Lower lobe of right lung (tissue), 2 donors: ENCODE measurements around the gene FBXW4. TPM values are rescaled to one million over a fixed set of nuclear protein-coding genes. Genes with fewer than 3 reads are reported as not detected.

Source experiments
- ATAC-seq, 2 donors: fragments of 200-7000 bp; cut with Tn5 transposase; one replicate each; pipeline ENCODE4 v1.9.1; 2020 to 2022; ENCODE audit warnings: mild to moderate bottlenecking in 2 of 2, moderate library complexity in 2 of 2
- DNase-seq: peaks from one replicate; pipeline ENCODE4 v3.0.0-alpha.2; 2020
- H3K27ac ChIP-seq: fragments of 200-600 bp; one replicate; pipeline ENCODE4 v1.8.0; 2022
- H3K27me3 ChIP-seq: fragments of 200-600 bp; one replicate; pipeline ENCODE4 v1.8.0; 2022; ENCODE audit warnings: low read depth
- H3K36me3 ChIP-seq: fragments of 200-600 bp; one replicate; pipeline ENCODE4 v1.8.0; 2022; ENCODE audit warnings: mild to moderate bottlenecking
- H3K4me1 ChIP-seq: fragments of 200-600 bp; one replicate; pipeline ENCODE4 v1.8.0; 2022
- H3K4me3 ChIP-seq: fragments of 200-600 bp; one replicate; pipeline ENCODE4 v1.8.0; 2022; ENCODE audit warnings: mild to moderate bottlenecking
- H3K9me3 ChIP-seq: fragments of 200-600 bp; one replicate; pipeline ENCODE4 v1.8.0; 2022
- intact Hi-C: fragments of 100-400 bp; cut with DNase I; formaldehyde crosslinking; loops from one replicate; pipeline ENCODE4 v1.11.0; 2022
- total RNA-seq: library from RNA; stranded (reverse); fragmentation: NEBNext Ultra II Directional; extraction: Animal tissue kit (Norgen Biotek cat#: 25700); gene quantifications from one replicate; pipeline ENCODE4 v1.2.1, GENCODE V29; 2021
- TF ChIP-seq, protein P1 (sequence below): fragments of 200-600 bp; IDR thresholded peaks from one replicate; pipeline ENCODE4 v1.8.0; 2022; ENCODE audit warnings: antibody characterized with exemption, mild to moderate bottlenecking
- donor health status: DM: no; HTN: yes; CAD: no; lungs with severe emphysema.

Gene FBXW4
- total RNA-seq, 1 donor from 2014 or later, result 88.6 TPM

DNA sequence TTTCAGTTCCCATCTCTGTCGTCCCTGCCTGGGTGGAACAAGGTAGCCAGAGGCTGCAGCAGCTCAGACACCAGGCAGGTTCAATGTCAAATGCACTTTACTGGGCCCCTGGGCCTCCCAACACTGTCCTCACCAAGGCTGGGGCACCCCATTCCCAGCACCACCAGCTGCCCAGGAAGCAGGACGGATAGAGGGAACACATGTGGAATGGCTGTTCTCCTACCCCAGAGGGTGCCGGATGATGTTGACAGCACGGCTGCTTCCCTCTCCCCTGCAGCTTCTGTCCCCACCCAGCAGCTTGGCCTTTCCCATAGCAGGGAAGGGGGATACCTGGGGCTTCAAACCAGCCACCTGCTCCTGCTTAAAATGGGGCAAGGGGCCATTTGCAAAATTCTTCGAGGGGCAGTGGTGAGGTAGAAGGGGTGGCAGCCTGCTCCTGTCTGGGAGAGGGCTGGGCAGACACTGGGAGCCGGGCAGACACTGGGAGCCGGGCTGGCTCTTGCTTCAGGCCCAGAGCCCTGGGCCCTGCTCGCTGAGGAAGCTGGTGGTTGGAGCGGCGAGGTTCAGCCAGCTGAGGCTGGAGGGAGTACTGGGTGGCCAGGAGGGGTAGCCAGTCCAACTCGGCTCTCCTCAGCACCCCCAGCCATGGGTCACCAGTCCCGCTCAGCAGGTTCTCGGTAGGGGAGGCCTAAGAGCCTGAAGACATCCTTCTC is 116.0 kb downstream of the FBXW4 start:
- intact Hi-C loops, result no loop called here
- TF ChIP-seq, protein P1, sequence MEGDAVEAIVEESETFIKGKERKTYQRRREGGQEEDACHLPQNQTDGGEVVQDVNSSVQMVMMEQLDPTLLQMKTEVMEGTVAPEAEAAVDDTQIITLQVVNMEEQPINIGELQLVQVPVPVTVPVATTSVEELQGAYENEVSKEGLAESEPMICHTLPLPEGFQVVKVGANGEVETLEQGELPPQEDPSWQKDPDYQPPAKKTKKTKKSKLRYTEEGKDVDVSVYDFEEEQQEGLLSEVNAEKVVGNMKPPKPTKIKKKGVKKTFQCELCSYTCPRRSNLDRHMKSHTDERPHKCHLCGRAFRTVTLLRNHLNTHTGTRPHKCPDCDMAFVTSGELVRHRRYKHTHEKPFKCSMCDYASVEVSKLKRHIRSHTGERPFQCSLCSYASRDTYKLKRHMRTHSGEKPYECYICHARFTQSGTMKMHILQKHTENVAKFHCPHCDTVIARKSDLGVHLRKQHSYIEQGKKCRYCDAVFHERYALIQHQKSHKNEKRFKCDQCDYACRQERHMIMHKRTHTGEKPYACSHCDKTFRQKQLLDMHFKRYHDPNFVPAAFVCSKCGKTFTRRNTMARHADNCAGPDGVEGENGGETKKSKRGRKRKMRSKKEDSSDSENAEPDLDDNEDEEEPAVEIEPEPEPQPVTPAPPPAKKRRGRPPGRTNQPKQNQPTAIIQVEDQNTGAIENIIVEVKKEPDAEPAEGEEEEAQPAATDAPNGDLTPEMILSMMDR, result no peak

DNA sequence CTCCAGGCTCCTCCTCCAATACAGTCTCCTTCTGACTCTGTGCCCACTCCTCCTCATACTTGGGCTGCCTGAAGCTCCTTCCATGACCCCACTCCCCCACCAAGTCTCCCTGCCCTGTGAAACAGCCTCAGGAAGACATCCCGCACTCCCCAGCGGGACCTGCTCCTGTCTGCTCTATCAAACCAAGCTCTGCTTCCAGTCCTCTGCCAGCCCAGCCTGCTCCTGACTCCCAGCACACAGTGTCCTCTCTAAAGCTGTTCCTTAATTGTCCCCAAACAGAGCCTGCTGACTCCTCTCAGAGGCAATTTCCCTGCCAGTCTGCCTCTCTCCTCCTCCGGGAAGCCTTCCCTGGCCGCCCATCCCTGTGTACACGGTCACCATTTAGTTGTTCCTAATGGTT is 116.8 kb downstream of the FBXW4 start:
- intact Hi-C loops, result no loop called here
- Histone ChIP-seq H3K27me3 (no peaks in the 10 kb centered on the region), H3K9me3 (peaks cover under 1% of the 10 kb centered on the region), H3K4me1 (no peaks in the 10 kb centered on the region), H3K36me3 (peaks cover 51% of the 10 kb centered on the region), H3K27ac (no peak overlapping the region), H3K4me3 (no peak overlapping the region)
- TF ChIP-seq, protein P1, result no peak
- no peak for DNase-seq
- no peak for ATAC-seq

More for the DNA sequence above, 116.0 kb downstream of the FBXW4 start:
- Histone ChIP-seq H3K9me3 (no peaks in the 10 kb centered on the region), H3K27ac (no peak overlapping the region), H3K4me3 (no peak overlapping the region), H3K27me3 (no peaks in the 10 kb centered on the region), H3K4me1 (no peaks in the 10 kb centered on the region), H3K36me3 (peaks cover 57% of the 10 kb centered on the region)
- no peak for ATAC-seq
- DNase-seq, result no peak

DNA sequence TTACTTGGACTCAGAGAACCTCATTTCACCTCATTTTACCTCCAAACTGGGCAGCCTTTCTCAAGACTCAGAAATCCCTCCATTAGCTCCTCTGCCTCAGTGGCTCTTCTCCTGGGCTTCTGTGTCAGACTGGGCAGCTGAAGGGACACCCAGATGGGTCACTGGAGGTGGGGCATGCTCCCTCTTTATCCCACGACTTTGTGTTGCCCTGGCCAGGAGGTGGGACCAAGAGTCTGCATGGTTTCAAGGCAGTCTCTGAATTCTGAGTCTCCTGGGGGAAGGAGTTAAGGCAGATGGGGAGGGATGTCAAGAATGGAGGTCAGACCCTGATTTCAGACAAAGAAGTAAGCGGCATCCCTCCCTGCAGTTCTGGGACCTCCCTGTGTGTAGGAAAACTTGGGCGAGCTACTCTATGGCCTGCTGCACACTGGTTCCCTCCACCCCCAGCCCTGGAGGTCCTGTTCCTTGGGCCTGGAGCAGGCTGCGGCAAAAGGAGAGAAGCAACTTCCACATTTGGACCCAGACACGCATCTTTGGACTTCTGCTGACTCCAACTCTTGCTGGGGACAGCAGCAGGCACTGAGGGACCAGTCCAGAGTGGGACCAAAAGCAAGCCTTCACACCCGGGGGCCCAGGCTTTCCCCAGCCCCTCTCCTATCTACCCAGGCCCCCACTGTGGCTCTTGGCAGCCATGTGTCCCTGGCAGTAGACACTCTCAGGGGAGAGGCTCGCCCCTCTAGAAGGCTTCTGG is 117.7 kb downstream of the FBXW4 start:
- DNase-seq, result no peak
- TF ChIP-seq, protein P1, result no peak
- H3K4me3 ChIP-seq, result no peak overlapping the region
- ATAC-seq, result no peak
- H3K27ac ChIP-seq, result no peak overlapping the region
- H3K36me3 ChIP-seq, result peaks cover 42% of the 10 kb centered on the region
- intact Hi-C loops, result no loop called here
- H3K27me3 ChIP-seq, result no peaks in the 10 kb centered on the region
- H3K4me1 ChIP-seq, result no peaks in the 10 kb centered on the region
- peaks cover 9% of the 10 kb centered on the region for H3K9me3 ChIP-seq

DNA sequence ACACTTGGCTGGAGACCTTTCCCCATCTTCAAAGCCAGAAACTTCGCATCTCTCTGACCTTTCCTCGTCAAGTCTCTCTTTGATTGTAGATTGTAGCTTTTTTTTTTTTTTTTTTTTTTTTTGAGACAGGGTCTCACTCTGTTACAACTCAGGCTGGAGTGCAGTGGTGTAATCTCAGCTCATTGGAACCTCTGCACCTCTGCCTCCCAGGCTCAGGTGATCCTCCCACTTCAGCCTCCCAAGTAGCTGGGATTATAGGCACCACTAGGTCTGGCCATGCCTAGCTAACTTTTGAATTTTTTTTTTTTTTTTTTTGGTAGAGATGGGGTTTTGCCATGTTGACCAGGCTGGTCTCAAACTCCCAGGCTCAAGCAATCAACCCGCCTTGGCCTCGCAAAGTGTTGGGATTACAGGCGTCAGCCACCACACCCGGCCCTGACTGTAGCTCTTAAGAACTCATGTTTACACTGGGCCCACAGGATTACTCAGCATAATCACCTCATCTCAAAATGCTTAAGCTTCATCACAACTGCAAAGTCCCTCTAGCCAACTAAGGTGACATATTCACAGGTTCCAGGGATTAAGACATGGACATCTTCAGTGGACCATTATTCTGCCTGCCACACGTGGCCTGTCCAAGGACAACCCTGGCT is 118.6 kb downstream of the FBXW4 start:
- Histone ChIP-seq H3K4me3 (no peak overlapping the region), H3K27me3 (no peaks in the 10 kb centered on the region), H3K27ac (no peak overlapping the region), H3K4me1 (no peaks in the 10 kb centered on the region), H3K36me3 (peaks cover 34% of the 10 kb centered on the region), H3K9me3 (peaks cover 9% of the 10 kb centered on the region)
- intact Hi-C loops, result no loop called here
- DNase-seq (no peak), ATAC-seq (no peak)
- TF ChIP-seq, protein P1, result no peak

DNA sequence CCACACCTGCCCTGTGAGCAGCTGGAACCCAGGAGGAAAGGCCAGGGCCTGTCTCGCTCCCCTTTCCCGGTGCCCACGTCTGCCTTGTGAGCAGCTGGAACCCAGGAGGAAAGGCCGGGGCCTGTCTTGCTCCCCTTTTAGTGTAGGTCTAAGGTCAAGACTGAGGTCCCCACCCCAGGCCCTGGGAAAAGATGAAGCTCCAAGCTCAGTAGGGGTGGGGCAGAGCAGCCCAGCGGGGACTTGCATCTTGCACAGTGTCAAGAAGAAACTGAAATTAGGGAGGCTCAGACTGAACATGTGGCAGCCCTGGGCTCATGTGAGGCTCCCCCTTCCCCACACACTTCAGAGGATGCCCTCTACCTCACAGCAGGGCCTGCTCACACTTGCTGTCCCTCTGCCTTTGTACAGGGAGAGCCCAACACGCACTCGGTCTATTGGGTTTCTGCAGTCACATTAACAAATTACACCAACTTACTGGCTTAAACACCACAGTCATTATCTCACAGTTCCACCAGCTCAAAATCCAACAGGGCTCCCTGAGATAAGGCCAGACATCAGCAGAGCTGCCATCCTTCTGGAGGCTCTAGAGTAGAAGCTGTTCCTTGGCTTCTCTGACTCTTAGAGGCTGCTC is 119.3 kb downstream of the FBXW4 start:
- H3K27ac ChIP-seq, result no peak overlapping the region
- peaks cover 4% of the 10 kb centered on the region for H3K4me1 ChIP-seq
- H3K36me3 ChIP-seq, result peaks cover 31% of the 10 kb centered on the region
- TF ChIP-seq, protein P1, result no peak
- no peak for ATAC-seq
- H3K4me3 ChIP-seq, result no peak overlapping the region
- no peak for DNase-seq
- no peaks in the 10 kb centered on the region for H3K27me3 ChIP-seq
- intact Hi-C loops, result no loop called here
- peaks cover 9% of the 10 kb centered on the region for H3K9me3 ChIP-seq
